GM12875 (cell line): Measurements from ENCODE around the gene OR52H1.
"Not testable (repeated sequence)": the region's sequence is repeated elsewhere in the genome, so short reads cannot be mapped to it uniquely, and the experiment has no call there.

ENCODE experiments used
- H3K4me3 ChIP-seq: one replicate; pipeline ENCODE4 v1.5.1; 2011; ENCODE audit warnings: low read depth, low read length, control low read depth
- CTCF ChIP-seq: IDR thresholded peaks from 2 replicates; pipeline ENCODE4 v1.5.1; 2011; ENCODE audit warnings: low read depth, mild to moderate bottlenecking, control low read depth, inconsistent platforms, low read length, moderate library complexity, borderline replicate concordance; ENCODE audit not compliant: insufficient read depth

The OR52H1 gene

GRCh38 chr11:5548440-5548839, at the start of gene OR52H1:
Gene OR52H1, minus strand, starts transcription at chr11:5548540. Its CDS starts 3,035 bp downstream, at chr11:5545505.
- no peak within 1 kb of the TSS for H3K4me3 ChIP-seq
- TF ChIP-seq CTCF: no peak

DNA sequence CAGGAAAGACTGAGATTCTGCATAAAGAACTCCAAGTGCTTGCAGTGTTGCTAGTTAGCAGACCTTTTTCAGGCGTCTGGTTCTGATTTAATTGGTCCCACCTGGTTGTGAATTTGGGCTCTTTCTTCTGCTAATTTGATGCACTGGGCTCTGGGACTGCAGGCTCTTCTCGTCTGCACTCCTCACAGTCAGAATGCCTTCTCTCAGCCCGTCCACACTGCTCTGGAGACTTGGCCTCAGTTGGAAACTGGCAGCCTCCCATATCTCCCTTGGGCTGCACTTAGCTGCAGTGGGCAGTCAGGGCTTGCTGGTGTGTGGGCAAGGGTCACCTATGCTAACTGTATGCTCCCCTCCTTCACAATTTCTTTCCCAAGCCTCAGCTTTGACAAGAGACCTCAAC, 49.6 kb upstream of the OR52H1 start:
- H3K4me3 ChIP-seq: no peak overlapping the region
- TF ChIP-seq CTCF: no peak

DNA sequence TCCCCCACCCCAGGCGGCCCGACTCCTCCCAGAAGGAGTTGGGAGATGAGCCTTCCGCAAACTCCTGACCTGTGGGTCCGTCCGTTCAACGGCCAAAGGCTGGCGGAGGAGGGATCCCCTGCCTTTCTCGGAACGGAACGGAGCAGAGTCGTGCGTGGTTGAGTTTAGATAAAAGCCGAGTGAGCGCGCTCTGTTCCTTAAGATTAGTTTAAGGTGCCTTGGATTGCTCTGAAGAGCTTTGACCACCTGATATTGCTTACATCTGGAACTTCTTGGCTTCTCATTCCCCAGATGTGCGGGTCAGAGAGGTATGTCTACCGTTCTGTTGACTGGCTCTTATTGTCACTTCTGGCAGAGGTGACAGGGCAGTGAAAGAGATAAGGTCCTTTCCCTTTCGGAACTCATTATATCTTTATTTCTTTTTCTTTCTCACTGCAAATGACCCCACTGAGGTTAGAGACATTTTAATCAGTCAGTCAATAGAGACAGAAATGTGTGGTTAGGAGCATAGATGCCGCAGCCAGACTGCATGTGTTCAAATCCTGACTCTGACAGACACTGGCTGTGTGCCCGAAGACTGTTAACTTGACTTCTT, 48.4 kb upstream of the OR52H1 start, which contains the start of gene TRIM6:
TSS of gene TRIM6 (plus strand) at position 31 of the 595 bp plus-strand sequence. CDS start at position 292, 261 bp downstream.
- H3K4me3 ChIP-seq: peak within 1 kb of the TSS; percentile 56
- TF ChIP-seq CTCF: no peak

GRCh38 chr11:5593146-5593545, 44.8 kb upstream of the OR52H1 start:
- H3K4me3 ChIP-seq: no peak overlapping the region
- no peak for TF ChIP-seq CTCF

GRCh38 chr11:5592615-5593014, 44.3 kb upstream of the OR52H1 start:
- no peak overlapping the region for H3K4me3 ChIP-seq
- TF ChIP-seq CTCF: no peak

GRCh38 chr11:5591613-5592012, 43.3 kb upstream of the OR52H1 start:
- TF ChIP-seq CTCF: no peak

DNA sequence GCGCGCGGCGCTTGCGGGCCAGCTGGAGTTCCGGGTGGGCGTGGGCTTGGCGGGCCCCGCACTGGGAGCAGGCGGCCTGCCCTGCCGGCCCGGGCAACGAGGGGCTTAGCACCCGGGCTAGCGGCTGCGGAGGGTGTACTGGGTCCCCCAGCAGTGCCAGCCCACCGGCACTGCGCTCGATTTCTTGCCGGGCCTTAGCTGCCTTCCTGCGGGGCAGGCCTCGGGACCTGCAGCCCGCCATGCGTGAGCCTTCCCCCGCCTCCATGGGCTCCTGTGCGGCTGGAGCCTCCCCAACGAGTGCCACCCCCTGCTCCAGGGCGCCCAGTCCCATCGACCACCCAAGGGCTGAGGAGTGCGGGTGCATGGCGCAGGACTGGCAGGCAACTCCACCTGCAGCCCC, 41.6 kb upstream of the OR52H1 start:
- H3K4me3 ChIP-seq: not testable (repeated sequence)

More at GRCh38 chr11:5591613-5592012, 43.3 kb upstream of the OR52H1 start:
- no peak overlapping the region for H3K4me3 ChIP-seq

DNA sequence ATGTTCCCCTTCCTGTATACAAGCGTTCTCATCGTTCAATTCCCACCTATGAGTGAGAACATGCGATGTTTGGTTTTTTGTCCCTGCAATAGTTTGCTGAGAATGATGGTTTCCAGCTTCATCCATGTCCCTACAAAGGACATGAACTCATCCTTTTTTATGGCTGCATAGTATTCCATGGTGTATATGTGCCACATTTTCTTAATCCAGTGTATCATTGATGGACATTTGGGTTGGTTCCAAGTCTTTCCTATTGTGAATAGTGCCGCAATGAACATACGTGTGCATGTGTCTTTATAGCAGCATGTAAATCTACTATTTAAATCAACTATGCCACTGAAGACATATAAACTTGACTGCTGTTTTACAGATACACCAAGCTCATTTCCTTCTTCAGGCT, 36.1 kb upstream of the OR52H1 start:
- not testable (repeated sequence) for H3K4me3 ChIP-seq
